Mesenchymal stem cell (in vitro differentiated cells and primary cell): Measurements from ENCODE around the gene SOX15. TPM values are rescaled to one million over a fixed set of nuclear protein-coding genes. Genes with fewer than 3 reads are reported as not detected.

ENCODE experiments used
- DNase-seq: peaks from one replicate; pipeline ENCODE4 v3.0.0-alpha.2; 2013
- H2AFZ ChIP-seq: one replicate; pipeline ENCODE4 v1.6.1; 2013; ENCODE audit warnings: low read depth, mild to moderate bottlenecking, control low read depth, inconsistent platforms, low read length, moderate library complexity
- H2AK5ac ChIP-seq: 2 replicates; pipeline ENCODE4 v1.6.1; 2013; ENCODE audit warnings: low read length, moderate library complexity, mild to moderate bottlenecking, inconsistent platforms; ENCODE audit not compliant: severe bottlenecking
- H2BK120ac ChIP-seq: one replicate; pipeline ENCODE4 v1.6.1; 2013; ENCODE audit warnings: low read depth, mild to moderate bottlenecking, inconsistent platforms, low read length, moderate library complexity
- H2BK12ac ChIP-seq, 2 experiments: one replicate each; pipeline ENCODE4 v1.6.1; 2013; ENCODE audit warnings: inconsistent platforms in 2 of 2, low read length in 2 of 2, mild to moderate bottlenecking in 2 of 2, moderate library complexity in 2 of 2, control low read depth in 1 of 2
- H2BK15ac ChIP-seq: one replicate; pipeline ENCODE4 v1.6.1; 2013; ENCODE audit warnings: mild to moderate bottlenecking, low read depth, inconsistent platforms; ENCODE audit not compliant: poor library complexity, severe bottlenecking
- H2BK5ac ChIP-seq: 2 replicates; pipeline ENCODE4 v1.6.1; 2013; ENCODE audit warnings: low read depth, mild to moderate bottlenecking, low read length, control low read depth, inconsistent platforms; ENCODE audit not compliant: poor library complexity, severe bottlenecking
- H3K14ac ChIP-seq, 2 experiments: one replicate each; pipeline ENCODE4 v1.6.1; 2013; ENCODE audit warnings: inconsistent platforms in 2 of 2, low read length in 2 of 2, control low read depth in 1 of 2, mild to moderate bottlenecking in 1 of 2, moderate library complexity in 1 of 2
- H3K18ac ChIP-seq, 2 experiments: one replicate each; pipeline ENCODE4 v1.6.1; 2013; ENCODE audit warnings: inconsistent platforms in 2 of 2, low read length in 2 of 2, control low read depth in 1 of 2, low read depth in 1 of 2, mild to moderate bottlenecking in 1 of 2
- H3K23ac ChIP-seq, 2 experiments: one replicate each; pipeline ENCODE4 v1.6.1; 2013; ENCODE audit warnings: inconsistent platforms in 2 of 2, low read length in 2 of 2, mild to moderate bottlenecking in 2 of 2, moderate library complexity in 2 of 2, control low read depth in 1 of 2
- H3K27ac ChIP-seq: 2 replicates; pipeline ENCODE4 v1.5.1; 2013; ENCODE audit warnings: mild to moderate bottlenecking, moderate library complexity, low read length, control low read depth, inconsistent platforms; ENCODE audit not compliant: poor library complexity, severe bottlenecking
- H3K27me3 ChIP-seq, 2 experiments: 2 replicates each; pipeline versions ENCODE4 v1.6.1 to v1.7.0; 2013; ENCODE audit warnings: low read length in 2 of 2, mild to moderate bottlenecking in 2 of 2, moderate library complexity in 2 of 2, control low read depth in 1 of 2, inconsistent platforms in 1 of 2; ENCODE audit not compliant: control insufficient read depth in 1 of 2, insufficient read depth in 1 of 2
- H3K36me3 ChIP-seq, 2 experiments: 2 replicates each; pipeline versions ENCODE4 v1.6.1 to v1.7.0; 2013; ENCODE audit warnings: low read length in 2 of 2, control low read depth in 1 of 2, inconsistent platforms in 1 of 2, low read depth in 1 of 2, mild to moderate bottlenecking in 1 of 2; ENCODE audit not compliant: insufficient read depth in 2 of 2, control insufficient read depth in 1 of 2
- H3K4ac ChIP-seq, 2 experiments: one replicate each; pipeline ENCODE4 v1.6.1; 2013; ENCODE audit warnings: inconsistent platforms in 2 of 2, low read length in 2 of 2, mild to moderate bottlenecking in 2 of 2, moderate library complexity in 2 of 2, control low read depth in 1 of 2, low read depth in 1 of 2
- H3K4me1 ChIP-seq: 2 replicates; pipeline ENCODE4 v1.6.1; 2013; ENCODE audit warnings: low read depth, low read length, control low read depth; ENCODE audit not compliant: control insufficient read depth, insufficient read depth
- H3K4me2 ChIP-seq: 2 replicates; pipeline ENCODE4 v1.6.1; 2013; ENCODE audit warnings: low read length, mild to moderate bottlenecking, inconsistent platforms; ENCODE audit not compliant: poor library complexity, severe bottlenecking
- H3K4me3 ChIP-seq, 2 experiments: 2 replicates each; pipeline versions ENCODE4 v1.5.1 to v1.7.0; 2013; ENCODE audit warnings: low read length in 2 of 2, mild to moderate bottlenecking in 2 of 2, control low read depth in 1 of 2, low read depth in 1 of 2; ENCODE audit not compliant: insufficient read depth in 1 of 2
- H3K79me1 ChIP-seq: replicated peaks from 2 replicates; pipeline ENCODE4 v1.6.1; 2013; ENCODE audit warnings: mild to moderate bottlenecking, control low read depth, low read length, inconsistent platforms; ENCODE audit not compliant: poor library complexity, severe bottlenecking
- H3K9ac ChIP-seq: 2 replicates; pipeline ENCODE4 v1.7.0; 2013; ENCODE audit warnings: mild to moderate bottlenecking, low read length, moderate library complexity
- H3K9me3 ChIP-seq: 2 replicates; pipeline ENCODE4 v1.7.0; 2013; ENCODE audit warnings: mild to moderate bottlenecking, low read length; ENCODE audit not compliant: control insufficient read depth
- H4K8ac ChIP-seq: one replicate; pipeline ENCODE4 v1.6.1; 2013; ENCODE audit warnings: inconsistent platforms, mild to moderate bottlenecking, low read length, moderate library complexity
- H4K91ac ChIP-seq: one replicate; pipeline ENCODE4 v1.6.1; 2013; ENCODE audit warnings: mild to moderate bottlenecking, low read length, inconsistent platforms
- WGBS: methylation state at CpG from one replicate; pipeline ENCODE4 v1.1.7; 2013; ENCODE audit warnings: mixed read lengths; 5-methylcytosine and 5-hydroxymethylcytosine counted together
- small RNA-seq: library from polyadenylated mRNA; stranded (forward); fragments of <200 nt; extraction: miRNeasy Mini kit (QIAGEN cat#:217004); gene quantifications from one replicate; pipeline ENCODE3, GENCODE V24; 2013; ENCODE audit warnings: low read depth

Gene SOX15

DNA sequence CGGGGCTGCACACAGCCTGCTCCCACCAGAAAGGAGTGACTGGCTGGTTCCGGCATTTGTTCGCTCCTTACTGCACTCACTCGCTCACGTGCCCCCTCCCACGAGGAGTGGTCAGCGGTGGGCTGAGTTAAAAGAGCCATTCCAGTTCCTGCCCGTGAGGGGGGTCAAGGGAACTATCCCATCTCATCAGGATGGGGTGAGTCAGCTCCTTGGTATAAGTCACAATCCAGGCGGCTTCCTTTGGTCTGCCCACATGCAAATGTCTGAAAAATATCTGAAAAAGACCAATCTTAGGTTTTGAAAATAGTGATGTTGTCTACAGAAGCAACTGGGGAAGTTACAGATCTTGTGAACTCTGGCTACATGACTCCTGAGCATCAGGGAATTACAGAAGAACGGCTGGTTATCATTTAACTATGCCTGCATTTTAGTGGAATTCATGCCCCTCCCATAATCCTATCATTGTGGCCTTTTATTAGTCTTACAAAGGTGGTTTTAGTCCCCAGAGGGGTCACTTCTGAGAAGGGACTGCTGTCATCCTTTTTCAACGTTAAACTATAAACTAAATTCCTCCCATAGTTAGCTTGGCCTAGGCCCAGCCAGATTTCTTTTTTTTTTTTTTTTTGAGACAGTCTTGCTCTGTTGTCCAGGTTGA, 50.9 kb downstream of the SOX15 start:
- Histone ChIP-seq H2BK12ac (no peak overlapping the region), H3K18ac (no peak overlapping the region), H3K4ac (no peak overlapping the region), H3K4me2 (no peak overlapping the region), H3K9me3 (peaks cover 16% of the 10 kb centered on the region), H2BK5ac (no peak overlapping the region), H2BK120ac (no peak overlapping the region), H2BK15ac (no peak overlapping the region), H3K4me3 (no peak overlapping the region), H3K9ac (no peak overlapping the region), H3K79me1 (no peaks in the 10 kb centered on the region), H2AK5ac (no peak overlapping the region), H3K27ac (no peak overlapping the region), H4K8ac (no peak overlapping the region), H4K91ac (no peak overlapping the region), H3K36me3 (no peaks in the 10 kb centered on the region), H3K27me3 (peaks cover 14% of the 10 kb centered on the region in 2 experiments), H3K23ac (no peak overlapping the region), H3K14ac (no peak overlapping the region), H2AFZ (no peak overlapping the region), H3K4me1 (peaks cover 3% of the 10 kb centered on the region)
- WGBS, result 63% methylated on average over 11 of the region's 11 CpGs
- no peak for DNase-seq

Small RNA genes within 50 kb of the gene (small RNA-seq; reads per million reads assigned to genes)
- gene CD68, result not detected
- not detected for gene SNORA48
- not detected for gene SNORD10
